Stimulated activated CD4-positive, alpha-beta T cell treated with anti-CD3 and anti-CD28 coated beads, TNF-alpha, amount 100 ng/mL, for 4 hours (primary cell): Measurements from ENCODE around the gene FRMPD4.

Source experiments
- DNase-seq, 3 experiments: peaks; one replicate each; pipeline ENCODE4 v3.0.0-alpha.2; 2020; ENCODE audit warnings: low read depth in 3 of 3

FRMPD4 gene

DNA sequence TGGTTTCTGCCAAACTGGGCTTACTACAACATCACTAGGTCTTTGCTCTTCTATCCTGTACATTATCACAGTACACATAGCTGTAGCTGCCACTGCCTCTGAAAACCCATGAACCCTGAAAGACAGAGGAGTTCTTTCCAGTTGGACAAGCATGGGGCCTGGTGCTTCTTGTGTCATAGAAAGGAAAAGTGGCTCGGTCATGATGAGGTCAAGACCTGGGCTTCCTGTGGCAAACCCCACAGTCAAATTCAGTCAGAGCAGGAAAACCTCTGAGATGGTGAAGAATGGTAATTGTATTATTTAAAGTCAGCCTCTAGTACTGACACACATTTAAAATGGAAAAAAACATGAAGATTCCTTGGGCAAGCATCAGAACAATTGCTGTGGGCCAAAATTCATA is 519.6 kb downstream of the FRMPD4 start:
- DNase-seq: no peak

DNA sequence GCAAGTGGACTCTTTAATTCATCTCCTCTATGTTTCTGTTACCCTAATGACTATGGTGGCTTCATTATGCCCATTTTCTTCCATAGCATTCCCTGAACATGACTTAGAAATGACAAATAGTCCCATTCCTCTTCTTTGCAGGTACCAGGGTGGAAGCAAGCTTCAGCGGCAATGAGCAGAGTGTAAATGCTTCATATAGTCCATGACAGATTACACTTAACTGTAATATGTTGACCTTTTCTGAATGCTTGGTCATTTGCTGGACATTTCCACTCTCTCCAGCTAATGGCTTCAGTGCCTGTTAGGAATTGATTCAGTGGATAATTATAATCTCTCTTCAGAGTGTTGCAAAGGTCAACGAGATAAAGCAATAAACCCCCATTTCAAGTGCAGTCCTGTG is 523.2 kb downstream of the FRMPD4 start:
- DNase-seq: no peak

DNA sequence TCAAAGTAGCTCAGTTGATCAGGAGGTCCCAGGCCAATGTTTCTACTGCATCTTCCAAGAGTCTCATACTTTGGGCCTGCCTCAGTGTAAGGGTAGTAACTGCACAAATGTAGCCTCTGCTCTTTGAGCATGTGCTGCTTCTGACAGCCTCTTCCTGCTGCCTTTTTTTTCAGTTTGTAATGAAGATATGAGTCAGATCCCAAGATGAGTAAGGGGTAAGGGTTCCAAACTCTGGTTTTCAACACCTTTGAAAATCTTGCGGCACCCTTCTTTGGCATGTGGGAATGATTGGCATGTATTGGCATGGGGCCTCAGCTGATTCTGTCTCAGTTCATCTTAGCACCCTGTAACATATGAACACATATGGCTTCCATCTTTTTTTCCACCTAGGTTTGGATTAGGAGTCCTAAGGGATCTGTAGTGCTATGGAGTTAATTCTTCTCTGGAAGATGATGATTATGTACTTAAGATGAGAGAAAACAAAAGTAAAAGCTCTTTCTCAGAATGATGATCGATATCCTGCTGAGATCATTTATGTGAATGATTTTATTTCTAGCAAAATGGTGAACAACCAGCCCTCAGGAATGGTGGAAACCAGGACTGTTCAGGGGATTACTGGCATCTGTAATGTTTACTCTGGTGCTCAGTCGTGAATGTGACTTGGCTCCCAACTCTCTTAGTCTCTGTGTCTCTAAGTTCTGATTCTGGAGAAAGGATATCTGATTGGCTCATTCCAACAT is 534.3 kb downstream of the FRMPD4 start:
- DNase-seq: no peak

DNA sequence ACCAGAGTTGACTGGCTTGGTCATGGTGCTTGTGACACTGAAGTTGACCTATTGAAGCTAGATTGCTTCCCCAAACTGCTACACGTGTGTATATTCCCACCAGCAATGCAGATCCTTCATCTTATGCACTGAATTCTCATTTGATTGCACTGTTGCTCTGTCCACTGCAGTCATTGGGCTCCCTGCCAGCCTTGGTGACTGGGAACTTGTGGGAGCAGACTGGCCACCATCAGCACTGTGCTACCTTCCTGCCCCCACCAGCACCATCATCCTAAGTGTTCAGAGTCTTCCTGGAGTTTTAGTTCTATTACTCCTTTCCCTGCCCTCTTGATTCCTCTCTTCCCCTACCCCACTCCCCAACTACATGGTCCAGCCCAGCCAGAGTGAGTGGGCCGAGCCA is 535.2 kb downstream of the FRMPD4 start:
- DNase-seq: no peak

DNA sequence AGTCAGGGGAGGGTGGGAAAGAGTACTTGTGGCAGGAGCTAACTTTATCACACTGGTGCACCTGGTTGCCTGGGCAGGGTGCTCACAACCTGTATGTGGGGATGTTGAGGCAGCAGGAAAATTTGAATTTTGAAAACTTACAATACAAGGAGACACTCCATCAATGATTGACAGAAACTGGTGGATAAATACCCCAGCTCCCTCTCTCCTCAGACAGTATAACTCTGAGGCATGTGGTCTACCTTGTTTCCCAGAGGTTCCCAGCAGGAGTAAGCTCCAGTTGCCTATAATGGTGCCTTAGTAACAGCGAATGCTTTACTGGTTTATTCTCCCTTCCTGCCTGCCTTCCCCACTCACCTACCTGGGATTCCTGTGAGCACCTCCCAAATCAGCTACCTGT is 541.2 kb downstream of the FRMPD4 start:
- no peak for DNase-seq

DNA sequence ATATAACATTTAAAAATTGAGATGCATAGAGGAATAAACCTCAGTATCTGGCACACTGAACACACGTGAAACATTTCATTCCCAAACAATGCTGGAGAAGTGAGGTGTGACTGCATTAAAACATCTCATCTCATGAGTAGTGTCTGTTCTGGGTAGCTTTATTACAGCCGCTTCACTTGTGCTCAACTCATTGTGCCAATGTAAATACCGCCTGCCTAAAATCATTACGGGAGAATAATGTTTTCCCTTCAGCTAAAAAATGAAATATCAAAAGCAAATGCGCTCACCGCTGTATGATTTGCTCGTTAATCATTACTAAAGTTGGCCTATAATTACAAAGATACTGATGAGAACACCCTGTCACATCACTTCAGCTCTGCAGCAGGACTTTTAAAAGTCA is 542.8 kb downstream of the FRMPD4 start:
- DNase-seq: no peak

DNA sequence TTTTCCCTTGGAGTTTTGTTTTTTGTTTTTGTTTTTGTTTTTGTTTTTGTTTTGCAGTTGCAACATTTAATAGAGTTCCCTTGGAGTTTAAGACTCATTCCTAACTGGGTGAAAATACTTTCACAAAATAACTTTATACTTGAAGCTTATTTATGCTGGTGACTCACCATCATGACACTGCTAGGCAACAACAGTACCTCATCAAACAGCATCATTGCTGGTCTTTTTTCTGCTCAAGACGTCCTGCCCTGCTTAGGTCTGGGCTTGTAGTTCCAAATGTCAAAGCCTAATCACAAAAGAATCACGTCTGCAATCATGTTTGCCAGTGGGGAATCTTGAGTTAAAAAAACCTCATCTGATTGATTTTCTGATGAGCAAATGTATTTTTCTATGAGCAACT is 547.3 kb downstream of the FRMPD4 start:
- DNase-seq: no peak

DNA sequence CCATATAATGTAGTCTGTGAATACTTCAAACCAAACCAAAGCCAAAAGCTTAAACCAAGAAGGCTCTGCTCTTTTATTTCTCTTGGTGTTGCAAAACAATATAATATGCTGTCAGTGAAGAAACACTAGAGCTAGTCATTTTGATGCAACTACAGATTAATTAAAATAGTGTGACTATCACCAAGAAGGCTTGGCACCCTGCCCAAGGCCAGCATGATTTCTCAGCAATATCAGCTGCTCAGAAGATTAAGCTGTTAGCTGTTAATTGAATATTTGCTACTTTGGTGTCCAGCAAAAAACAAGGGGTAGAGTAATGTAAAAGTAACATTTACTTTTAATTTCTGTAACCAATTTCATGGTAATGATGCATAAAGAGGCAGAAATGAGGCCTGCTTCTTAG is 548.1 kb downstream of the FRMPD4 start:
- DNase-seq: no peak

DNA sequence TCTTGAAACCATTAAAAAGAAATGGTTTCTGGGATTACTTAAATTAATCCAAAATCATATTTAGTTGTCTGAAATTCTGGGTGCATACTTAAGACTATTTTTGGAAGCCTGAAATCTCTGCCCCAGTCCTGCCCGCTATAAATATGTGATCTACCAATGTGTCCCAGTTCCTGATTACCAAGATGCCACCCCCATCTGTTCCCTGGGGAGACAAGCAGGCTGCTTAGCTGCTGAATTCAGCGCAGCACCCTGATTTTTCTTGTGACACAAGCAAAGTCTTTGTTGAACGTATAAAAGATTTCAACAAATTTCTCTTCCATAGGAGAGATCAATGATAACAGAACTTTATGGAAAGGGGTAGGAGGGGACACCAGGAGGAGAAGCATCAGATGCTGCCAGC is 552.4 kb downstream of the FRMPD4 start:
- no peak for DNase-seq

DNA sequence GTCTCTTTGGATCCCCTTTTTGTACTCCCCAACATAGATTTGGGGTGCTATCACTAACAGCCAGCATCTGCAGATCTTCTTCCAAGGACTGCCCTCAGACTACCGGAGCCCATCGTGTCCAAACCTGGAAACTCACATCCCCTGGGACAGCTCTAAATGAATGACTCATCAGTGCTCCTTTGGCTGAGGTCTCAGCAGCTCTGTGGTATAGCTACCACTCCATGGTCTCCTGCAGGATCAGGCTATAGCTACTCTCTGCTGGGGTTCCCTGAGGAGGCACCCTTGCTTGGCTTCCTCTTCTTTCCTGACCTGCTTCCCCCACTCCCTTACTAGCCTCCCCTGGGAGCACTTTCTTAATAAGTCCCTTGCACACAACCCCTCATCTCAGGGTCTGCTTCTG is 555.5 kb downstream of the FRMPD4 start:
- DNase-seq: no peak

DNA sequence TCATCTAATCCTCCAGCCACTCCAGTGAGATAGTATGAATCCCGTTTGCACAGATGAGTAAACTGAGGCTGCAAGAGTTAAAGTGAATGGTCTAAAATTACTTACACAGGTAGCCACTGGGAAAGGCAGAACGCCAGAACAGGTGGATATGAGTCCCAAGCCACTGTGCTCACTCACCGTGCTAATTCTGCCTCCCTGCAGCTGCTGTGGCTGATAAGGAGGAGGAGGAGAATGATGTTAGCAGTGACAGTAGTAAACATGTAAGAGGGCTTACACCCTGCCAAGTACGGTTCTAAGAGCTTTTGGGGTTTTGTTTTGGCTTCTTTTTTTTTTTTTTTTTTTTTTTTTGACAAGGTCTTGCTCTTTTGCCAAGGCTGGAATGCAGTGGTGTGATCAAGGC is 562.5 kb downstream of the FRMPD4 start:
- no peak for DNase-seq

DNA sequence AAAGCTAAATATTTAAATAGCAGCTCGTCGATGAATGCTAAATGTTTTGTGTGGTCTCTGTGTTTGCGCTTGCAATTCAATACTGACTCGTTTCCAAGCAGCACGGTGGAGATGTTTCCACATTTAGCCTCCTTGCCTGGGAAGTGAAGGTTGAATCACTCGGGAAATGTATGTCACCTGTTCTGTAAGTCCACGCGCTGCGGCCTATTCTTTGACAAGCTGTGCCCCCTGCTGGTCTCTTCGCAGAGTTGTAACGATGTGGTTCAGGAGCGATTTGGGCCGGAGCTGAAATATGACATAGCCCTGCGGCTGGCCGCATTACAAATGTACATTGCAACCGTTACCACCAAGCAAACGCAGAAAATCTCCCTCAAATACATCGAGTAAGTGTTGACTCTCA is 563.4 kb downstream of the FRMPD4 start:
- DNase-seq: no peak

DNA sequence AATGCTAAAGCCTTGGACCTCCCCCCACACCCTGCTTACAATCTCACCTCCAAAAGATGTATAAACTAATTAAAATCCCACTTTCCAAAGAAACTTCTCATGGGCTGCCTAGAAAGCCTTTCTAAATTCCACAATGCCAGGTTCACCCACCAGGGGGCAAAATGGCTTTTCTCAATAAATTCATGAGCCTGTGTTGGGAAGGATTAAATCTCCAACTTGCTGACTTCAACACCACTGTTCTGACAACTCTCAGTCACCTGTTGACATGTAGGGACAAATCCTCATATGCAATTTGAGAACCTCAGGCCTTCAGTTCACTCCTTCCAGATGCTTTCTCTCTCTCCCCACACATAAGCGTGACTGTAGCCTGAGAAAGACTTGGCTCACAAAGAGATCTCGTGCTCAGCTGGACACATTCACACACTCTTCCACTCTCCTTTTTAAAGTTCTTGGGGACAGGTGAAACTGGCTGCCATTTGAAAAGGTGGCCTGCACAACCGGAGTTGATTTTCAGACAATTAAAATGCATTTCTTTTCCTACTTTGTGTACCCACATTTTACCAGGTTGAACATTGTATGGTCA is 564.3 kb downstream of the FRMPD4 start:
- no peak for DNase-seq

DNA sequence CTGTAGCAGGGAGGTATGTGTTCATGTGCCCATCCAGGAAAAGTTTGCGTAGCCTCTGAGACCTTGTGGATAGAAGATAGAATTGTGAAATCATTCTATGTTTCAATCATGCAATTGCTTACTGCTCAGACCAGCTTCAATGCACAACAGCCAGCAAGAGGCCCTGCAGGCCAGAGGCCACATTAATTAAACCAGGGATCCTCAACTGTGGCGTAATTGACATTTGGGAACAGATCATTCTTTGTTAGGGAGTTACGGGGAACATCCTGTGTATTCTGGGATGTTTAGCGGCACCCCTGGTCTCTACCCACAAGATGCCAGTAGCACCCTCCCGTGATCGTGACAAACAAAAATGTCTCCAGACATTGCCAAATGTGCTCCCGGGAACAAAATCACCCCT is 566.4 kb downstream of the FRMPD4 start:
- DNase-seq: no peak

DNA sequence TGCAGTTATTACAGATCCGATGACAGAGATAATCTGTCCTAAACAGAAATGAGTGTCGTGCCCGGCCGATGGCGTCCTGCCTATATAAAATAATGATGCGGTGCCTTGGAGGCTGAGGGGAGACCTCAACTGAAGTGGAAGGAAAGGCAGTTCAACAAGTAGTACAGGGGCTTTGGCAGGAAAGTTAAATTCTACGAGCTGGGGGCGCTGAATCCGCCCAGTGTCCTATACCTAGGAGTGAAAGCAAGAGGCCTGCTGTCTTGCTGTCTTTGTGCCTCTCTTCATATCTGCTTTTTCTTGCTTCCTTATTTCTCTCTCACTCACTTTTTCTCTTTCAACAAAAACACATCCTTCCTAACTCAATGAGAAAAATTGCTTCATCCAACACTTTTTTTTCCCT is 570.8 kb downstream of the FRMPD4 start:
- DNase-seq: no peak

DNA sequence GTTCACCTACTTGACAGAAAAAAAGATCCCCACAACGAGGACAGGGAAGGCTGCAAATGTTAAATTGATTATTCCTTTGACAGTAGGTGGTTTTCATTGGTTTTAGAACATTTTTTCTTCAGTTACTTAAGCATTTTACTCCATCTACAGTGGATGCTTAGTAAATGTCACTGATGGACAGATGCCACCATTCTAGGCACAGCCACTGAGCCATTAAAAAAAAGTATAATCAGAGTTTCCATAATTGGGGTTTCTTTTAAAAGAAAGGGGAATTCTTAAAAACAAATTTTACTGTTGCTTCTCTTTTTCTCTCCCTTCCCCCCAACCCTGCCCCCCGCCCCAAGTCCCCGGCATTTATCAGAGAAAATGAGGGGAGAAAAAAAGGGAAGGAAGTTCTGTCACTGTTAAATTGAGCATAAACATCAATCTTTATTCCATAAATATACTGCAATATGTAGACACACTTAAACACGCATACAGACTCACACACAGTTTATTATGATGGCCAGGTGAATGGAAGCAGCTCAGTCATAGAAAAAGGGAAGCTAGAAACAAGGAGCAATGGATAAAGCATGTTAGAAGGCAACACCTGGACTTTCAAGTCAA is 573.3 kb downstream of the FRMPD4 start:
- DNase-seq: no peak

DNA sequence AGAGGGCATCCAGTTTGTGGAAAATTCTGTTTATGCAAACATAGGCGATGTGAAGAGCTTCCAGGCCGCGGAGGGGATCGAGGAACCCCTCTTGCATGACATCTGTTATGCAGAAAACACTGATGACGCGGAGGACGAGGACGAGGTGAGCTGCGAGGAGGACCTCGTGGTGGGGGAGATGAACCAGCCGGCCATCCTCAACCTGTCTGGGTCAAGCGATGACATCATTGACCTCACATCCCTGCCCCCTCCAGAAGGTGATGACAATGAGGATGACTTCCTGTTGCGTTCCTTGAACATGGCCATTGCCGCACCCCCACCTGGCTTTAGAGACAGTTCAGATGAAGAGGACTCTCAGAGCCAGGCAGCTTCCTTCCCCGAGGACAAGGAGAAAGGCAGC is 578.3 kb downstream of the FRMPD4 start:
- DNase-seq: no peak

DNA sequence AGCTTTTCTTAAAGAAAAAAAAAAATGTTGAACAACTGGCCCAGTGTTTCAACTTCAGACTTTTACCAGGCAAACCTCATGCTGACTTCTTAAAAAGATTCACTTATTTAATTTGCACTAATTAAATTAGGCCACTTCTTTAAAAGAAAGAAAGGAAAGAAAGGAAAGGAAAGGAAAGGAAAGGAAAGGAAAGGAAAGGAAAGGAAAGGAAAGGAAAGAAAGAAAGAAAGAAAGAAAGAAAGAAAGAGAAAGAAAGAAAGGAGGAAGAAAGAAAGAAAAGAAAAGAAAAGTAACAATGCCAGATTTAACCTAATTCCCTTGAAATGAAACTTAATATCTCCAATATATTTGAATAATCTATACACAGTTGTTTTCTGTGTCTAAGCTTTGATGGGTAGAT is 581.6 kb downstream of the FRMPD4 start:
- no peak for DNase-seq

DNA sequence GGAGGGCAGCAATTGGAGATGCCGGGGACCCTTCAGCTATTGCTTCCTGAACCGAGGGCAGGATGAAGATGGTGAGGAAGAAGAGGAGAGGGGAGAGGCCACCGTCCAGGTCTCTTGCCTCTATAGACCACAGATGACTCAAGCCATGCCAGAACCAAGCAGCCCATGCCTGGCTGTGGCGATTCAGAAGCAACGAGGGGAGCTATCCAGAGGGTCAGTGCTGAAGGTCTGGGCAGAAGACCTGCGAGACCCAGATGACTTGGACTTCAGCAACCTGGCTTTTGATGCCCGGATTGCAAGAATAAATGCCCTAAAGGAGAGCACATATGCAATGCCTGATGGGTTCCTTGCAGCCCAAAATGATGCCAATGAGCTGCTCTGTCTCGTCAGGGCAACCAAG is 582.8 kb downstream of the FRMPD4 start:
- no peak for DNase-seq

DNA sequence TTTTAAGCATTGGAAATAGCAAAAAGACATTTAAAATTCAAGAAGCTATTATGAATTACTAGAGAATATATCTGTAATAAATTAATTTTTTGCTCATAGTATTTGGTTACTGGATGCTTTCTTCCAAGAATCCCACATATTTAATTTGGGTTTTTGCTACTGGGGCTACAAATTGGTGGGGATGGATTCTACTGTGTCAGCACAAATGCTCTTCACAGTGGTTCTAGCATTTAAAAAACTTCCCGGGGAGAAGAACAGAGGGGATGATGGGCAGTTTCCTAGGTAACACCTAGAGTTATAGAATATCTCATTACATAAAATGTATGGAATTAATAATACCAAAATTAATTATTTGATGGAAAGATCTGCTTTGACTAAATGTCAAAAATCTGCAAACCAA is 584.0 kb downstream of the FRMPD4 start:
- no peak for DNase-seq

DNA sequence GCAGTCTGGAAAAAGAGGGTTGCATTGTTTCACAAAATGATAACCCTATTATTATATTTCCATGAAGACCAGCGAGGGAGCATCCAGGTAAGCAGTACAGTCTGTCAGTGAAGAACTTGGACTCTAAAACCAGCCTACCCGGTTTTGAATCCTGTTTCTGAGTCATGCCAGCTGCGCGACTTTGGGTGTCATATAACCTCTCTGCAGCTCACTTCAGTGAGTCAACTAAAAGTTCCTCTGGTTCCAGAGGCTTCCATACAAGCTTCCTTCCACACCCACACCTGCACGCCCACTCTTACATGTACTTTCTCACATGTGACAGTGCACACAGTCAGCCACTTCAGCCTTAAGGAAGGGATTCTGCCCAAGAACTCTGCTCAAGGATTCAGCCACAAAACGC is 603.1 kb downstream of the FRMPD4 start:
- DNase-seq: no peak

DNA sequence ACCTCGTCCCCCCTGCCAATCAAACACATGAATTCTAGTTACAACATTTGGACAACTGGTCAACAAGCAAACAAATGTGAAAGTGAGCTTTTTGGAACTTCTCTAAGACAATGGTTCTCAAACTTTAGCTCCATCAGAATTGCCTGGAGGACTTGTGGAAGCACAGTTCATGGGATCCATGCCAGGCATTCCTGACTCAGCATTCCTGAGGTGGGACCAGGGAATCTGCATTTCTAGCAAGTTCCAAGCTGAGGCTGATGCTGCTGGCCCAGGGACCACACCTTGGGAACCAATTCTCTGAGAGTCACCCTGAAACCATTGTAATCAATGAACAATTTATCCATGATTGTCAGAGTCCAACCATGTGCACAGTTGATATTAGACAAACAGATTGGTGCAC is 609.2 kb downstream of the FRMPD4 start:
- DNase-seq: no peak

DNA sequence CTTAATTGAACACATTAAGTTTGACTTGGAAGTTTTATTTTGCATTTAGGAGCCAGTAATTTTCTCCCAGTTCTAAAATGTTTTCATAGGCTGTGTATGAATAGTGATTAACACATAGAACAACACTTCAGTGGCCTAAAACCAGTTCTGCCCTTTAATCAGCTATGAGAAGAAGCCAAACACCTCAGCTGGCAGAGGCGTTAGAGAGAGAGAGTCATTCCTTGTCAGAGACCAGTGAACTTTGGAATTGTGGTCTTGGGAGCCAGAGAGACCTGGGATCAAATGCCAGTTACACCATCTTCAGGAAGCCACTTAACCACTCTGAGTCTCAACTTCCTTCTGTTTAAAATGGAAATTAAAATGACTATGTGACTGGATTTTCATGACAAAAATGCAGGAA is 613.6 kb downstream of the FRMPD4 start:
- no peak for DNase-seq

DNA sequence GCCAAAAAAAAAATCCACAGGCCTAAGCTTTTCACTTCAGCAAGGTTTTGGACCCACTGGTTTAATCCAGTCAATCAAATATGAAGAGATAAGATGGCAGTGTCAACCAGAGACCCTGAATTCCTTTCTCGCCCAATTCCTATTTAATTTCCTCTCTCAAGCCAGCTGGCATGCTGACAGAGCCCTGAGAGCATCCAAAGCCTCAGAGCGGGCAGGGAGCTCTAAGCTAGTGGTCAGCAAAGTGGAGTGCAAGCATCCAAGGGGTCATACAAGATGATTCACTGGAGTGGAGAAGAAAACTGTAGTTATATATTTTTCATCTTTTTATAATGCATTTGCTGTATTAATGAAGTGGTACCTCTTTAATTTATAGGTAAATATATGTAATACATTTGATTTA is 615.1 kb downstream of the FRMPD4 start:
- DNase-seq: no peak
